Suprapubic skin (tissue), 4 donors: ENCODE data around the gene RABL2A.
"Not testable (repeated sequence)": the region's sequence is repeated elsewhere in the genome, so short reads cannot be mapped to it uniquely, and the experiment has no call there.

Experiments
- EP300 ChIP-seq: sonication (generic); formaldehyde crosslinking; IDR thresholded peaks from one replicate; pipeline ENCODE4 v1.6.1; 2017; ENCODE audit warnings: antibody characterized with exemption
- POLR2A ChIP-seq, 2 donors: fragments of 450-650 bp; IDR thresholded peaks; one replicate each; pipeline ENCODE4 v1.6.1; 2017; ENCODE audit warnings: antibody characterized with exemption in 2 of 2, mild to moderate bottlenecking in 2 of 2, moderate library complexity in 2 of 2
- POLR2AphosphoS5 ChIP-seq, 3 donors: sonication (generic); formaldehyde crosslinking; IDR thresholded peaks; one replicate each; pipeline ENCODE4 v1.6.1; 2017; ENCODE audit warnings: antibody characterized with exemption in 3 of 3
- TF ChIP-seq, protein P1 (sequence below), 2 donors: fragments of 200-600 bp in 1 of 2; fragments of 450-650 bp in 1 of 2; sonication (generic) in 1 of 2; IDR thresholded peaks; one replicate each; pipeline ENCODE4 v1.5.1; 2016 to 2019; ENCODE audit warnings: antibody characterized with exemption in 2 of 2, mild to moderate bottlenecking in 1 of 2, moderate library complexity in 1 of 2

DNA sequence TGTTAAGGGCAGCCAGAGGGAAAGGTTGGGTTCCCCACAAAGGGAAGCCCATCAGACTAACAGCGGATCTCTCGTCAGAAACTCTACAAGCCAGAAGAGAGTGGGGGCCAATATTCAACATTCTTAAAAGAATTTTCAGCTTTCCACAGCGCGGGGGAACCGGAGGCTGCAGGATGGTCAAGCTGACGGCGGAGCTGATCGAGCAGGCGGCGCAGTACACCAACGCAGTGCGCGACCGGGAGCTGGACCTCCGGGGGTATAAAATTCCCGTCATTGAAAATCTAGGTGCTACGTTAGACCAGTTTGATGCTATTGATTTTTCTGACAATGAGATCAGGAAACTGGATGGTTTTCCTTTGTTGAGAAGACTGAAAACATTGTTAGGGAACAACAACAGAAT lies 30.7 kb downstream of the RABL2A start:
- TF ChIP-seq, protein P1, sequence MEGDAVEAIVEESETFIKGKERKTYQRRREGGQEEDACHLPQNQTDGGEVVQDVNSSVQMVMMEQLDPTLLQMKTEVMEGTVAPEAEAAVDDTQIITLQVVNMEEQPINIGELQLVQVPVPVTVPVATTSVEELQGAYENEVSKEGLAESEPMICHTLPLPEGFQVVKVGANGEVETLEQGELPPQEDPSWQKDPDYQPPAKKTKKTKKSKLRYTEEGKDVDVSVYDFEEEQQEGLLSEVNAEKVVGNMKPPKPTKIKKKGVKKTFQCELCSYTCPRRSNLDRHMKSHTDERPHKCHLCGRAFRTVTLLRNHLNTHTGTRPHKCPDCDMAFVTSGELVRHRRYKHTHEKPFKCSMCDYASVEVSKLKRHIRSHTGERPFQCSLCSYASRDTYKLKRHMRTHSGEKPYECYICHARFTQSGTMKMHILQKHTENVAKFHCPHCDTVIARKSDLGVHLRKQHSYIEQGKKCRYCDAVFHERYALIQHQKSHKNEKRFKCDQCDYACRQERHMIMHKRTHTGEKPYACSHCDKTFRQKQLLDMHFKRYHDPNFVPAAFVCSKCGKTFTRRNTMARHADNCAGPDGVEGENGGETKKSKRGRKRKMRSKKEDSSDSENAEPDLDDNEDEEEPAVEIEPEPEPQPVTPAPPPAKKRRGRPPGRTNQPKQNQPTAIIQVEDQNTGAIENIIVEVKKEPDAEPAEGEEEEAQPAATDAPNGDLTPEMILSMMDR (IDR thresholded peaks at IDR 0.05) = not testable (repeated sequence)
- TF ChIP-seq POLR2A (IDR thresholded peaks at IDR 0.05); POLR2AphosphoS5 (IDR thresholded peaks at IDR 0.05); EP300: not testable (repeated sequence)
